B cell (primary cell): Measurements from ENCODE around the gene RNF167. TPM values are rescaled to one million over a fixed set of nuclear protein-coding genes. Genes with fewer than 3 reads are reported as not detected.
A peak's percentile ranks its signal among the peaks of the same experiment; 100 is the strongest.

Experiments used
- ATAC-seq: fragments of 200-7000 bp; cut with Tn5 transposase; one replicate; pipeline ENCODE4 v1.10.0; 2021; ENCODE audit warnings: low read depth, mild to moderate bottlenecking, moderate number of reproducible peaks, moderate library complexity
- CTCF ChIA-PET: fragments of 350-600 bp; sonication (Branson Sonifier 250); formaldehyde crosslinking; loops from one replicate; lab custom pipeline; 2021; ENCODE audit warnings: antibody characterized with exemption, inconsistent platforms; lab: Charles Lee
- POLR2A ChIA-PET: fragments of 350-600 bp; sonication (Branson Sonifier 250); formaldehyde crosslinking; loops from one replicate; lab custom pipeline; 2021; ENCODE audit warnings: antibody characterized with exemption; lab: Charles Lee
- DNase-seq: peaks from one replicate; pipeline ENCODE4 v3.0.0; 2013
- H2AFZ ChIP-seq: 2 replicates; pipeline ENCODE4 v1.6.1; 2012; ENCODE audit warnings: mild to moderate bottlenecking, low read depth, low read length; ENCODE audit not compliant: insufficient read depth, poor library complexity, severe bottlenecking
- H3K27ac ChIP-seq, 2 donors: 1 replicate in 1 of 2; 2 replicates in 1 of 2; pipeline ENCODE4 v1.5.1; 2012 to 2013; ENCODE audit warnings: low read length in 2 of 2, mild to moderate bottlenecking in 2 of 2, moderate library complexity in 1 of 2
- H3K27me3 ChIP-seq, 4 experiments: fragments of 200-600 bp in 1 of 4; sonication (generic) in 1 of 4; replicated peaks in 1 of 4; 1 replicate in 2 of 4; 2 replicates in 2 of 4; pipeline versions ENCODE4 v1.6.1 to v1.7.0; 2013 to 2016; ENCODE audit warnings: low read length in 3 of 4, mild to moderate bottlenecking in 2 of 4, mixed read lengths in 1 of 4, moderate library complexity in 1 of 4; ENCODE audit not compliant: insufficient read depth in 4 of 4, control insufficient read depth in 3 of 4; ENCODE audit errors: control extremely low read depth in 1 of 4
- H3K36me3 ChIP-seq, 2 experiments: replicated peaks in 1 of 2; 1 replicate in 1 of 2; 2 replicates in 1 of 2; pipeline versions ENCODE4 v1.6.1 to v1.7.1; 2013; ENCODE audit warnings: low read length in 1 of 2; ENCODE audit not compliant: insufficient read depth in 2 of 2, control insufficient read depth in 1 of 2; ENCODE audit errors: control extremely low read depth in 1 of 2, extremely low read depth in 1 of 2
- H3K4me1 ChIP-seq, 2 donors: fragments of 200-600 bp in 1 of 2; sonication (generic) in 1 of 2; 1 replicate in 1 of 2; 2 replicates in 1 of 2; pipeline versions ENCODE4 v1.5.1 to v1.6.1; 2013 to 2017; ENCODE audit warnings: low read length in 2 of 2; ENCODE audit not compliant: control insufficient read depth in 2 of 2, insufficient read depth in 2 of 2
- H3K4me2 ChIP-seq: replicated peaks from 2 replicates; pipeline ENCODE3; 2012; ENCODE audit warnings: mild to moderate bottlenecking, low read depth, low read length; ENCODE audit not compliant: poor library complexity, severe bottlenecking
- H3K4me3 ChIP-seq, 5 experiments: fragments of 200-600 bp in 1 of 5; sonication (generic) in 1 of 5; 1 replicate in 3 of 5; 2 replicates in 2 of 5; pipeline versions ENCODE4 v1.5.1 to v1.7.0; 2011 to 2016; ENCODE audit warnings: low read length in 4 of 5, mild to moderate bottlenecking in 4 of 5, low read depth in 2 of 5, control low read depth in 1 of 5, moderate library complexity in 1 of 5; ENCODE audit not compliant: insufficient read depth in 1 of 5; ENCODE audit errors: control extremely low read depth in 1 of 5, extremely low read depth in 1 of 5
- H3K79me2 ChIP-seq: fragments of 200-600 bp; sonication (generic); one replicate; pipeline ENCODE4 v1.6.0; 2016; ENCODE audit warnings: low read length; ENCODE audit not compliant: control insufficient read depth, insufficient read depth
- H3K9ac ChIP-seq: fragments of 200-600 bp; sonication (generic); 2 replicates; pipeline ENCODE4 v1.6.1; 2017; ENCODE audit warnings: mild to moderate bottlenecking, low read length, moderate library complexity
- H3K9me3 ChIP-seq, 3 donors: one replicate each; pipeline versions ENCODE4 v1.6.1 to v1.7.1; 2013; ENCODE audit warnings: low read length in 2 of 3; ENCODE audit not compliant: control insufficient read depth in 2 of 3, insufficient read depth in 1 of 3; ENCODE audit errors: control extremely low read depth in 1 of 3
- H4K20me1 ChIP-seq: 2 replicates; pipeline ENCODE4 v1.6.0; 2012; ENCODE audit warnings: mild to moderate bottlenecking, low read length; ENCODE audit not compliant: insufficient read depth, control insufficient read depth, poor library complexity, severe bottlenecking
- H3K27ac Mint-ChIP-seq: one replicate; pipeline ENCODE4 v1.8.0; 2021; ENCODE audit warnings: mixed read lengths
- H3K27me3 Mint-ChIP-seq: one replicate; pipeline ENCODE4 v1.8.0; 2021; ENCODE audit warnings: mixed read lengths
- H3K4me1 Mint-ChIP-seq: one replicate; pipeline ENCODE4 v1.8.0; 2021; ENCODE audit warnings: mixed read lengths
- H3K4me3 Mint-ChIP-seq: one replicate; pipeline ENCODE4 v1.8.0; 2021; ENCODE audit warnings: mixed read lengths
- H3K9me3 Mint-ChIP-seq: one replicate; pipeline ENCODE4 v1.8.0; 2022; ENCODE audit warnings: mixed read lengths; ENCODE audit not compliant: insufficient read depth
- CTCF ChIP-seq: fragments of 200-600 bp; IDR thresholded peaks from one replicate; pipeline ENCODE4 v1.8.0; 2022; ENCODE audit warnings: antibody characterized with exemption, mild to moderate bottlenecking
- EZH2 ChIP-seq: IDR thresholded peaks from 2 replicates; pipeline ENCODE4 v1.6.1; 2012; ENCODE audit warnings: borderline replicate concordance, low read depth, mild to moderate bottlenecking, moderate library complexity, low read length; ENCODE audit not compliant: insufficient read depth, poor library complexity, severe bottlenecking
- WGBS: methylation state at CpG from one replicate; pipeline ENCODE4 v1.1.5; 2013; ENCODE audit warnings: missing lambda C conversion rate; ENCODE audit not compliant: insufficient coverage; 5-methylcytosine and 5-hydroxymethylcytosine counted together
- intact Hi-C: fragments of 100-400 bp; cut with micrococcal nuclease; formaldehyde crosslinking; loops from one replicate; pipeline ENCODE4 v1.10.0; 2022
- polyA plus RNA-seq: library from polyadenylated mRNA; depleted of rRNA; stranded (reverse); fragments of >200 nt; gene quantifications from 2 replicates; pipeline ENCODE4 v1.2.3, GENCODE V29; 2012
- total RNA-seq, 2 donors: library from RNA; stranded (reverse); fragments of 120-200 nt in 1 of 2; gene quantifications; 1 replicate in 1 of 2; 2 replicates in 1 of 2; pipeline versions ENCODE4 v1.2.3 to v1.2.4, GENCODE V29; 2013 to 2022

RNF167 gene
- total and polyA plus RNA-seq, 2 donors (not counting 1 experiment from before 2014, with no cell fraction given) = 143 to 186 TPM

GRCh38 chr17:4944163-4944553, 4.1 kb downstream of the RNF167 start:
- Histone ChIP-seq H3K4me3 (peak overlapping the region in 4 of 5 experiments; percentile 2 to 40 (median 18)), H4K20me1 (peaks cover 43% of the 10 kb centered on the region), H3K27ac (peak overlapping the region; percentile 30 to 93), H3K9me3 (no peaks in the 10 kb centered on the region), H3K4me1 (peaks cover 62 to 71% of the 10 kb centered on the region in 2 donors), H3K79me2 (peaks cover 77% of the 10 kb centered on the region), H3K27me3 (no peaks in the 10 kb centered on the region), H3K9ac (peak overlapping the region; percentile 38), H2AFZ (no peak overlapping the region), H3K36me3 (peaks cover 0 to 44% of the 10 kb centered on the region in 2 experiments), H3K4me2 (peak overlapping the region; percentile 98)
- Mint-ChIP-seq H3K4me3 (peak overlapping the region; percentile 86), H3K4me1 (peaks cover 67% of the 10 kb centered on the region), H3K9me3 (no peaks in the 10 kb centered on the region), H3K27me3 (no peaks in the 10 kb centered on the region), H3K27ac (peak overlapping the region; percentile 89)
- DNase-seq (peak; percentile 67), ATAC-seq (no peak)
- WGBS = 14% methylated on average over 2 of the region's 3 CpGs
- intact Hi-C loops = loop anchor here (5.0 to 10.0 kb wide), 3 partner anchors 137 to 301 kb away; partner anchors contain the start of genes PLD2 and ZNF594
- CTCF ChIA-PET = interaction anchor here (0.7 kb wide), 1 partner anchor 107 kb away, joined by 3 read pairs; no protein-coding TSS in a partner anchor
- TF ChIP-seq EZH2 (no peak), CTCF (no peak)
- POLR2A ChIA-PET = interaction anchor here (2.7 kb wide), 1 partner anchor 23 kb away, joined by 9 read pairs; the partner anchor contains the start of gene SPAG7

DNA sequence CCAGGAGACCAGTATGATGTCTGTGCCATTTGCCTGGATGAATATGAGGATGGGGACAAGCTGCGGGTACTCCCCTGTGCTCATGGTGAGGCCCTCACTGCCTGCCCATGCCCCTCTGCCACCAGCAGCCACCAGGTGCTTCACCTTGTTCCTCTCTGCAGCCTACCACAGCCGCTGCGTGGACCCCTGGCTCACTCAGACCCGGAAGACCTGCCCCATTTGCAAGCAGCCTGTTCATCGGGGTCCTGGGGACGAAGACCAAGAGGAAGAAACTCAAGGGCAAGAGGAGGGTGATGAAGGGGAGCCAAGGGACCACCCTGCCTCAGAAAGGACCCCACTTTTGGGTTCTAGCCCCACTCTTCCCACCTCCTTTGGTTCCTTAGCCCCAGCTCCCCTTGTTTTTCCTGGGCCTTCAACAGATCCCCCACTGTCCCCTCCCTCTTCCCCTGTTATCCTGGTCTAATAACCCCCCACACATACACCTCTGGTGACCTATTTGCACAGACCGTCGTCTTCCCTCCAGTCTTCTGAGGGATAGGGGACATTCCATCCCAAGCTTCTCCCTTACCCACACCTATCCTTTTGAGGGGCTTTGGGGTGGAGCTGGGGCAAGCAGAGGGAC, 4.6 kb downstream of the RNF167 start:
- peaks cover 66% of the 10 kb centered on the region for H3K4me1 Mint-ChIP-seq
- POLR2A ChIA-PET = interaction anchor here (1.0 to 2.7 kb wide), 2 partner anchors 23 to 36 kb away, joined by 3 to 9 read pairs; partner anchors contain the start of gene SPAG7
- H3K27me3 Mint-ChIP-seq = no peaks in the 10 kb centered on the region

More for the DNA sequence above, 4.6 kb downstream of the RNF167 start:
- Histone ChIP-seq H3K4me1 (peaks cover 60 to 66% of the 10 kb centered on the region in 2 donors), H3K79me2 (peaks cover 72% of the 10 kb centered on the region), H3K4me2 (peak overlapping the region; percentile 98), H2AFZ (no peak overlapping the region), H3K9me3 (no peaks in the 10 kb centered on the region), H4K20me1 (peaks cover 43% of the 10 kb centered on the region), H3K9ac (peak overlapping the region; percentile 38), H3K27me3 (no peaks in the 10 kb centered on the region), H3K4me3 (peak overlapping the region in 4 of 5 experiments; percentile 16 to 40 (median 24)), H3K27ac (peak overlapping the region; percentile 30 to 93), H3K36me3 (peaks cover 0 to 44% of the 10 kb centered on the region in 2 experiments)
- CTCF ChIA-PET = interaction anchor here (0.7 to 1.3 kb wide), 2 partner anchors 22 to 107 kb away, joined by 3 read pairs; partner anchors contain the start of gene SPAG7
- ATAC-seq (no peak), DNase-seq (no peak)
- no peaks in the 10 kb centered on the region for H3K9me3 Mint-ChIP-seq
- intact Hi-C loops = loop anchor here (5.0 to 10.0 kb wide), 6 partner anchors 73 to 982 kb away; partner anchors contain the start of genes ATP2A3, MED11, PLD2 and ZNF594
- H3K27ac Mint-ChIP-seq = peak overlapping the region; percentile 89
- WGBS = 0% methylated on average over 1 of the region's 8 CpGs
- H3K4me3 Mint-ChIP-seq = peak overlapping the region; percentile 86
- no peak for TF ChIP-seq CTCF
- TF ChIP-seq EZH2 = no peak
